Measurements from ENCODE around the gene MINDY2. TPM values are rescaled to one million over a fixed set of nuclear protein-coding genes. Genes with fewer than 3 reads are reported as not detected.

MINDY2 gene
- total and polyA plus RNA-seq, 10 of the 15 experiments (the other 5 are each of a cell fraction or from before 2014, with no cell fraction given): 0.73 to 9.4 (median 3.3) TPM

GRCh38 chr15:58742819-58743502 is 28.1 kb upstream of the MINDY2 start:
- POLR2A ChIA-PET: interaction anchor here (0.9 to 1.2 kb wide), 2 partner anchors 8 to 13 kb away, joined by 3 to 6 read pairs; no protein-coding TSS in a partner anchor
- CTCF ChIA-PET: interaction anchor here (0.5 to 3.0 kb wide), 5 partner anchors 8 to 473 kb away, joined by 3 to 17 read pairs (median 3); no protein-coding TSS in a partner anchor

More at GRCh38 chr15:58742819-58743502, 28.1 kb upstream of the MINDY2 start:
- H3K9ac ChIP-seq (ENCODE audit: control insufficient read depth, insufficient read depth, low read length): no peak overlapping the region
- H3K4me1 ChIP-seq (ENCODE audit: control insufficient read depth, insufficient read depth, low read length): no peaks in the 10 kb centered on the region
- WGBS (ENCODE audit: insufficient coverage, insufficient replicate concordance, low lambda C conversion rate, missing lambda C conversion rate): 80% methylated on average over 5 of the region's 5 CpGs
- no peaks in the 10 kb centered on the region for H3K27me3 ChIP-seq (replicated peaks in 1 of 2; ENCODE audit: control insufficient read depth in 2 of 2, insufficient read depth in 2 of 2, low read length in 1 of 2)
- no peak overlapping the region for H2AFZ ChIP-seq (ENCODE audit: control insufficient read depth, low read depth, low read length)
- FAIRE-seq (no peak), DNase-seq (ENCODE audit: low read depth, low spot score) (no peak), ATAC-seq (peak; percentile 27; the same call in 2 of the 3 replicates)
- ChIA-PET RAD21 (ENCODE audit: unreplicated experiment) (interaction anchor here (1.3 to 3.6 kb wide), 2 partner anchors 17 to 28 kb away, joined by 4 to 17 read pairs; no protein-coding TSS in a partner anchor), SMC1A (ENCODE audit: uncharacterized antibody, unreplicated experiment) (interaction anchor here (0.9 to 2.9 kb wide), 7 partner anchors 8 to 393 kb away, joined by 3 to 11 read pairs (median 5); partner anchors contain the start of gene MINDY2)
- in situ Hi-C loops (cut with MboI): no loop called here
- H3K27ac ChIP-seq (ENCODE audit: control insufficient read depth, insufficient read depth): no peak overlapping the region
- H3K4me2 ChIP-seq (ENCODE audit: control insufficient read depth, insufficient read depth): peak overlapping the region; percentile 39; the same call in 1 of the 2 replicates
- no peaks in the 10 kb centered on the region for H4K20me1 ChIP-seq (ENCODE audit: control insufficient read depth, insufficient read depth)
- BruUV-seq (replicated peaks): no TSS peak
- no peaks in the 10 kb centered on the region; the same call in 2 of the 3 replicates for H3K9me3 ChIP-seq (replicated peaks; ENCODE audit: control insufficient read depth, insufficient read depth, low read length)
- H3K79me2 ChIP-seq (ENCODE audit: control insufficient read depth, insufficient read depth, low read length): peaks cover 94% of the 10 kb centered on the region
- H3K4me3 ChIP-seq: no peak overlapping the region
- intact Hi-C loops (cut with micrococcal nuclease; ENCODE audit: unreplicated experiment): loop anchor here (10.0 kb wide), 1 partner anchor 288 kb away; no protein-coding TSS in a partner anchor
- no peaks in the 10 kb centered on the region for H3K36me3 ChIP-seq (ENCODE audit: control insufficient read depth in 2 of 2, insufficient read depth in 2 of 2, low read length in 1 of 2)
- TF ChIP-seq NBN (IDR thresholded peaks at IDR 0.05) (no peak), CREB1 (IDR thresholded peaks at IDR 0.05; ENCODE audit: low read depth) (no peak), POLR2A (IDR thresholded peaks at IDR 0.05; ENCODE audit: low read depth, low read length) (no peak), NKRF (conservative IDR thresholded peaks at IDR 0.05) (no peak), E2F4 (IDR thresholded peaks at IDR 0.05; ENCODE audit: low read depth, low read length) (no peak), BRCA1 (IDR thresholded peaks at IDR 0.05; ENCODE audit: low read depth, low read length) (no peak), EED (IDR thresholded peaks at IDR 0.05; ENCODE audit: low read depth) (no peak), ZZZ3 (IDR thresholded peaks at IDR 0.05; ENCODE audit: control insufficient read depth, insufficient read length, low read depth) (no peak), ZBTB4 (CRISPR knock-in tag; IDR thresholded peaks at IDR 0.05) (no peak), ASH2L (IDR thresholded peaks at IDR 0.05; ENCODE audit: borderline replicate concordance, low read depth) (no peak), CBX5 (IDR thresholded peaks at IDR 0.05; ENCODE audit: low read depth) (no peak), TCF3 (IDR thresholded peaks at IDR 0.05; ENCODE audit: borderline replicate concordance, insufficient read depth, low read depth, low read length) (no peak), GATAD2B (conservative IDR thresholded peaks at IDR 0.05; ENCODE audit: low read depth) (no peak), FOXM1 (IDR thresholded peaks at IDR 0.05; ENCODE audit: low read depth, low read length) (no peak)
- TF ChIP-seq, protein P1, sequence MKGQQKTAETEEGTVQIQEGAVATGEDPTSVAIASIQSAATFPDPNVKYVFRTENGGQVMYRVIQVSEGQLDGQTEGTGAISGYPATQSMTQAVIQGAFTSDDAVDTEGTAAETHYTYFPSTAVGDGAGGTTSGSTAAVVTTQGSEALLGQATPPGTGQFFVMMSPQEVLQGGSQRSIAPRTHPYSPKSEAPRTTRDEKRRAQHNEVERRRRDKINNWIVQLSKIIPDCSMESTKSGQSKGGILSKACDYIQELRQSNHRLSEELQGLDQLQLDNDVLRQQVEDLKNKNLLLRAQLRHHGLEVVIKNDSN (IDR thresholded peaks at IDR 0.05; ENCODE audit: borderline replicate concordance, extremely low read length, insufficient read depth, low read depth, low read length): no peak

Data from GM12878 (cell line).